ENCODE data around the gene AP4M1. TPM values are rescaled to one million over a fixed set of nuclear protein-coding genes. Genes with fewer than 3 reads are reported as not detected.

AP4M1 gene
- total and polyA plus RNA-seq, 10 of the 15 experiments (the other 5 are each of a cell fraction or from before 2014, with no cell fraction given) = 0.77 to 16.1 (median 13.0) TPM

DNA sequence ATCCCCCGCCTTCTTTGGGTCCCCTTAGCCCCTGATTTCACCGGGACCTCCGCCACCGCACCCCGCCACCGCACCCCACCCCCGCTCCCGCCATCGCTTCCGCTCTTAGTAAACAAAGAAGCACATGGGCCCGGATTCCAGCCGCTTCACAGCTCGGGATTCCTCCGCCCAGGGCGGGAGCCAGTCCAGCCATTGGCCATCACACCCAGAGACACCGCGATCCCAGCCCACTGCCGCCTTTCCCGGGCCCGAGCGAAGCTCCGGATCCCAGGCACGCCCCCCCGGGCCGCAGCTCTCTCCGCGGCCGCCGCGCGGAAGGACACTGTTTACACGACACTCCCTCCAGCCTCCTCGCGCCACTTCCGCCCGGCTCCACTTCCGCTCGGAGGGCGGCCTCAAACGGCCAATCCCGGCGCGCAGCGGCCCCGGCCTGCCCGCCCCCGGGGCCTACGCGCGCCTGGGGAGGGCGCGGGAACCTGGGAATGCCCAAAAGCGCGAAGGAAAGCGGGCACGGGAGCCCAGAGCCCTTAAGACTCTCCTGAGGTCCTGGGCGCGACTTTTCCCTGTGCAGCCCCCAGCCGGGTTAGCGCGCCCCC is 925 bp upstream of the AP4M1 start:
- peaks cover 31 to 34% of the 10 kb centered on the region in 2 experiments for H3K36me3 ChIP-seq (ENCODE audit: control insufficient read depth in 2 of 2, insufficient read depth in 2 of 2, low read length in 1 of 2)
- H3K79me2 ChIP-seq (ENCODE audit: control insufficient read depth, insufficient read depth, low read length) = peaks cover 29% of the 10 kb centered on the region
- in situ Hi-C loops (cut with MboI) = no loop called here
- DNase-seq (ENCODE audit: low read depth, low spot score) (peak; percentile 56), ATAC-seq (peak; percentile 89), FAIRE-seq (peak; percentile 92)
- intact Hi-C loops (cut with micrococcal nuclease; ENCODE audit: unreplicated experiment) = loop anchor here (1.0 to 2.0 kb wide), 3 partner anchors 18 to 48 kb away; partner anchors contain the start of gene LAMTOR4
- ChIA-PET CTCF (interaction anchor here (0.6 to 1.7 kb wide), 7 partner anchors 11 to 245 kb away, joined by 3 to 4 read pairs (median 3); no protein-coding TSS in a partner anchor), POLR2A (interaction anchor here (0.5 to 2.9 kb wide), 18 partner anchors 11 to 441 kb away, joined by 3 to 39 read pairs (median 4); partner anchors contain the start of genes CNPY4, COPS6, GAL3ST4 and LAMTOR4), SMC1A (ENCODE audit: uncharacterized antibody, unreplicated experiment) (interaction anchor here (0.8 to 2.4 kb wide), 7 partner anchors 11 to 173 kb away, joined by 3 to 14 read pairs (median 4); no protein-coding TSS in a partner anchor), RAD21 (ENCODE audit: unreplicated experiment) (interaction anchor here (0.8 to 2.7 kb wide), 6 partner anchors 12 to 438 kb away, joined by 3 to 23 read pairs (median 8); partner anchors contain the start of gene MBLAC1)
- WGBS (ENCODE audit: insufficient coverage, insufficient replicate concordance, low lambda C conversion rate, missing lambda C conversion rate) = 1% methylated on average over 57 of the region's 61 CpGs
- H3K9ac ChIP-seq (ENCODE audit: control insufficient read depth, insufficient read depth, low read length) = peak overlapping the region; percentile 98
- BruUV-seq (replicated peaks) = no TSS peak
- no peaks in the 10 kb centered on the region for H3K9me3 ChIP-seq (replicated peaks; ENCODE audit: control insufficient read depth, insufficient read depth, low read length)
- peak overlapping the region; percentile 80 for H3K4me2 ChIP-seq (ENCODE audit: control insufficient read depth, insufficient read depth)
- H2AFZ ChIP-seq (ENCODE audit: control insufficient read depth, low read depth, low read length) = no peak overlapping the region; the same call in none of the 2 replicates
- peak overlapping the region; percentile 97 for H3K27ac ChIP-seq (ENCODE audit: control insufficient read depth, insufficient read depth)
- H4K20me1 ChIP-seq (ENCODE audit: control insufficient read depth, insufficient read depth) = peaks cover 2% of the 10 kb centered on the region; the same call in 1 of the 2 replicates
- peak overlapping the region; percentile 88 for H3K4me3 ChIP-seq
- H3K4me1 ChIP-seq (ENCODE audit: control insufficient read depth, insufficient read depth, low read length) = peaks cover 16% of the 10 kb centered on the region
- no peaks in the 10 kb centered on the region for H3K27me3 ChIP-seq (replicated peaks in 1 of 2; ENCODE audit: control insufficient read depth in 2 of 2, insufficient read depth in 2 of 2, low read length in 1 of 2)
- TF ChIP-seq CHD2 (IDR thresholded peaks at IDR 0.05; ENCODE audit: borderline replicate concordance, low read depth, low read length) = peak; percentile 96
- TF ChIP-seq CBFB (IDR thresholded peaks at IDR 0.05; ENCODE audit: low read depth) = 0 out of 2 replicates have a peak, but pooled peaks have one; percentile 32
- TF ChIP-seq, protein P1, sequence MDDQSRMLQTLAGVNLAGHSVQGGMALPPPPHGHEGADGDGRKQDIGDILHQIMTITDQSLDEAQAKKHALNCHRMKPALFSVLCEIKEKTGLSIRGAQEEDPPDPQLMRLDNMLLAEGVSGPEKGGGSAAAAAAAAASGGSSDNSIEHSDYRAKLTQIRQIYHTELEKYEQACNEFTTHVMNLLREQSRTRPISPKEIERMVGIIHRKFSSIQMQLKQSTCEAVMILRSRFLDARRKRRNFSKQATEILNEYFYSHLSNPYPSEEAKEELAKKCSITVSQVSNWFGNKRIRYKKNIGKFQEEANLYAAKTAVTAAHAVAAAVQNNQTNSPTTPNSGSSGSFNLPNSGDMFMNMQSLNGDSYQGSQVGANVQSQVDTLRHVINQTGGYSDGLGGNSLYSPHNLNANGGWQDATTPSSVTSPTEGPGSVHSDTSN (IDR thresholded peaks at IDR 0.05; ENCODE audit: insufficient replicate concordance, low read depth, low read length) = no peak
- TF ChIP-seq, protein P2, sequence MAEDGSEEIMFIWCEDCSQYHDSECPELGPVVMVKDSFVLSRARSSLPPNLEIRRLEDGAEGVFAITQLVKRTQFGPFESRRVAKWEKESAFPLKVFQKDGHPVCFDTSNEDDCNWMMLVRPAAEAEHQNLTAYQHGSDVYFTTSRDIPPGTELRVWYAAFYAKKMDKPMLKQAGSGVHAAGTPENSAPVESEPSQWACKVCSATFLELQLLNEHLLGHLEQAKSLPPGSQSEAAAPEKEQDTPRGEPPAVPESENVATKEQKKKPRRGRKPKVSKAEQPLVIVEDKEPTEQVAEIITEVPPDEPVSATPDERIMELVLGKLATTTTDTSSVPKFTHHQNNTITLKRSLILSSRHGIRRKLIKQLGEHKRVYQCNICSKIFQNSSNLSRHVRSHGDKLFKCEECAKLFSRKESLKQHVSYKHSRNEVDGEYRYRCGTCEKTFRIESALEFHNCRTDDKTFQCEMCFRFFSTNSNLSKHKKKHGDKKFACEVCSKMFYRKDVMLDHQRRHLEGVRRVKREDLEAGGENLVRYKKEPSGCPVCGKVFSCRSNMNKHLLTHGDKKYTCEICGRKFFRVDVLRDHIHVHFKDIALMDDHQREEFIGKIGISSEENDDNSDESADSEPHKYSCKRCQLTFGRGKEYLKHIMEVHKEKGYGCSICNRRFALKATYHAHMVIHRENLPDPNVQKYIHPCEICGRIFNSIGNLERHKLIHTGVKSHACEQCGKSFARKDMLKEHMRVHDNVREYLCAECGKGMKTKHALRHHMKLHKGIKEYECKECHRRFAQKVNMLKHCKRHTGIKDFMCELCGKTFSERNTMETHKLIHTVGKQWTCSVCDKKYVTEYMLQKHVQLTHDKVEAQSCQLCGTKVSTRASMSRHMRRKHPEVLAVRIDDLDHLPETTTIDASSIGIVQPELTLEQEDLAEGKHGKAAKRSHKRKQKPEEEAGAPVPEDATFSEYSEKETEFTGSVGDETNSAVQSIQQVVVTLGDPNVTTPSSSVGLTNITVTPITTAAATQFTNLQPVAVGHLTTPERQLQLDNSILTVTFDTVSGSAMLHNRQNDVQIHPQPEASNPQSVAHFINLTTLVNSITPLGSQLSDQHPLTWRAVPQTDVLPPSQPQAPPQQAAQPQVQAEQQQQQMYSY (CRISPR knock-in tag; IDR thresholded peaks at IDR 0.05) = no peak
- TF ChIP-seq POLR2AphosphoS5 (IDR thresholded peaks at IDR 0.05; ENCODE audit: low read length) = peak; percentile 65
- TF ChIP-seq HDAC2 (IDR thresholded peaks at IDR 0.05) = peak; percentile 96
- peak; percentile 78 for TF ChIP-seq MEF2B (IDR thresholded peaks at IDR 0.05; ENCODE audit: partially characterized antibody, poor library complexity, severe bottlenecking)
- TF ChIP-seq CHD4 (IDR thresholded peaks at IDR 0.05) = no peak
- TF ChIP-seq RUNX3 (IDR thresholded peaks at IDR 0.05; ENCODE audit: low read length) = peak; percentile 80
- no peak for TF ChIP-seq NFYA (IDR thresholded peaks at IDR 0.05; ENCODE audit: borderline replicate concordance, low read depth, low read length)
- TF ChIP-seq, protein P3, sequence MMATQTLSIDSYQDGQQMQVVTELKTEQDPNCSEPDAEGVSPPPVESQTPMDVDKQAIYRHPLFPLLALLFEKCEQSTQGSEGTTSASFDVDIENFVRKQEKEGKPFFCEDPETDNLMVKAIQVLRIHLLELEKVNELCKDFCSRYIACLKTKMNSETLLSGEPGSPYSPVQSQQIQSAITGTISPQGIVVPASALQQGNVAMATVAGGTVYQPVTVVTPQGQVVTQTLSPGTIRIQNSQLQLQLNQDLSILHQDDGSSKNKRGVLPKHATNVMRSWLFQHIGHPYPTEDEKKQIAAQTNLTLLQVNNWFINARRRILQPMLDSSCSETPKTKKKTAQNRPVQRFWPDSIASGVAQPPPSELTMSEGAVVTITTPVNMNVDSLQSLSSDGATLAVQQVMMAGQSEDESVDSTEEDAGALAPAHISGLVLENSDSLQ (IDR thresholded peaks at IDR 0.05) = peak; percentile 74
- no peak for TF ChIP-seq ETV6 (conservative IDR thresholded peaks at IDR 0.05 in 1 of 2, IDR thresholded peaks at IDR 0.05 in 1 of 2; ENCODE audit: borderline replicate concordance in 1 of 2, low read depth in 1 of 2)
- no peak for TF ChIP-seq CHD1 (IDR thresholded peaks at IDR 0.05; ENCODE audit: low read depth, low read length)
- TF ChIP-seq MTA2 (IDR thresholded peaks at IDR 0.05; ENCODE audit: low read depth) = no peak
- TF ChIP-seq RBBP5 (conservative IDR thresholded peaks at IDR 0.05) = no peak
- TF ChIP-seq LARP7 (IDR thresholded peaks at IDR 0.05) = peak; percentile 86; the same call in 1 of the 2 replicates
- TF ChIP-seq, protein P4, sequence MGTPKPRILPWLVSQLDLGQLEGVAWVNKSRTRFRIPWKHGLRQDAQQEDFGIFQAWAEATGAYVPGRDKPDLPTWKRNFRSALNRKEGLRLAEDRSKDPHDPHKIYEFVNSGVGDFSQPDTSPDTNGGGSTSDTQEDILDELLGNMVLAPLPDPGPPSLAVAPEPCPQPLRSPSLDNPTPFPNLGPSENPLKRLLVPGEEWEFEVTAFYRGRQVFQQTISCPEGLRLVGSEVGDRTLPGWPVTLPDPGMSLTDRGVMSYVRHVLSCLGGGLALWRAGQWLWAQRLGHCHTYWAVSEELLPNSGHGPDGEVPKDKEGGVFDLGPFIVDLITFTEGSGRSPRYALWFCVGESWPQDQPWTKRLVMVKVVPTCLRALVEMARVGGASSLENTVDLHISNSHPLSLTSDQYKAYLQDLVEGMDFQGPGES (IDR thresholded peaks at IDR 0.05) = 0 out of 2 replicates have a peak, but pooled peaks have one; percentile 9
